HepG2 (cell line): ENCODE results near the gene VARS1. TPM values are rescaled to one million over a fixed set of nuclear protein-coding genes. Genes with fewer than 3 reads are reported as not detected.
A peak's percentile ranks its signal among the peaks of the same experiment; 100 is the strongest.

Experiments
- ATAD3A ChIP-seq: sonication (generic); formaldehyde crosslinking; IDR thresholded peaks from 2 replicates; pipeline ENCODE4 v1.4.0; 2020; ENCODE audit warnings: missing genetic modification reagents
- ATRX ChIP-seq: sonication (generic); formaldehyde crosslinking; IDR thresholded peaks from 2 replicates; pipeline ENCODE4 v1.4.0; 2020; ENCODE audit warnings: missing genetic modification reagents, borderline replicate concordance
- CCAR2 ChIP-seq: fragments of 200-400 bp; formaldehyde crosslinking; optimal IDR thresholded peaks from 2 replicates; pipeline ENCODE3; 2018; ENCODE audit warnings: low read depth, mild to moderate bottlenecking, low read length, moderate library complexity
- CHD2 ChIP-seq: IDR thresholded peaks from 2 replicates; pipeline ENCODE4 v1.6.1; 2011; ENCODE audit warnings: low read depth, low read length, improper control_type of control experiment
- FIP1L1 ChIP-seq: fragments of 200-400 bp; formaldehyde crosslinking; IDR thresholded peaks from 2 replicates; pipeline ENCODE4 v1.6.1; 2018; ENCODE audit warnings: low read depth, mild to moderate bottlenecking, low read length, moderate library complexity, borderline replicate concordance; ENCODE audit not compliant: insufficient read depth
- GFI1 ChIP-seq: sonication (generic); formaldehyde crosslinking; IDR thresholded peaks from 2 replicates; pipeline ENCODE4 v1.5.0; 2020; ENCODE audit warnings: missing genetic modification reagents, mild to moderate bottlenecking, borderline replicate concordance
- HNRNPLL ChIP-seq: fragments of 200-400 bp; formaldehyde crosslinking; IDR thresholded peaks from 2 replicates; pipeline ENCODE4 v1.6.1; 2017; ENCODE audit warnings: mild to moderate bottlenecking, low read depth, low read length; ENCODE audit not compliant: poor library complexity, severe bottlenecking
- POLR2AphosphoS5 ChIP-seq: IDR thresholded peaks from 2 replicates; pipeline ENCODE4 v1.6.1; 2012; ENCODE audit warnings: low read depth, low read length
- SIN3A ChIP-seq: IDR thresholded peaks from 2 replicates; pipeline ENCODE4 v1.6.1; 2011; ENCODE audit warnings: low read depth, mild to moderate bottlenecking, control low read depth, low read length, borderline replicate concordance
- SMAD1 ChIP-seq: sonication (generic); formaldehyde crosslinking; IDR thresholded peaks from 2 replicates; pipeline ENCODE4 v1.4.0; 2020; ENCODE audit warnings: missing genetic modification reagents, low read depth, mild to moderate bottlenecking, borderline replicate concordance
- SUZ12 ChIP-seq: fragments of 150-350 bp; IDR thresholded peaks from 2 replicates; pipeline ENCODE4 v1.6.1; 2014; ENCODE audit warnings: low read depth, low read length
- SYNCRIP ChIP-seq: fragments of 200-400 bp; formaldehyde crosslinking; IDR thresholded peaks from 2 replicates; pipeline ENCODE4 v1.6.1; 2018; ENCODE audit warnings: mild to moderate bottlenecking, low read depth, low read length; ENCODE audit not compliant: insufficient read depth
- TBP ChIP-seq: sonication (generic); formaldehyde crosslinking; IDR thresholded peaks from 2 replicates; pipeline ENCODE4 v1.5.0; 2020; ENCODE audit warnings: missing genetic modification reagents
- ZMYM3 ChIP-seq: sonication (generic); formaldehyde crosslinking; IDR thresholded peaks from 2 replicates; pipeline ENCODE4 v1.5.1; 2020; ENCODE audit warnings: mild to moderate bottlenecking, missing genetic modification reagents
- ZNF75D ChIP-seq: sonication (generic); formaldehyde crosslinking; IDR thresholded peaks from 2 replicates; pipeline ENCODE4 v1.8.1; 2023; ENCODE audit warnings: missing genetic modification reagents, mild to moderate bottlenecking, borderline replicate concordance
- polyA plus RNA-seq, 8 experiments: library from polyadenylated mRNA; depleted of rRNA in 3 of 8; stranded (reverse) in 7 of 8; unstranded in 1 of 8; fragments of >200 nt; fragmentation: Illumina TruSeq in 4 of 8; extraction: Trizol in 4 of 8; gene quantifications; 2 replicates each; pipeline versions ENCODE4 v1.2.1 to v1.2.3, GENCODE V29; 2011 to 2016; ENCODE audit warnings: low read depth in 4 of 8, missing spikeins in 1 of 8, mixed read lengths in 1 of 8; ENCODE audit not compliant: insufficient read depth in 1 of 8
- total RNA-seq, 5 experiments: library from RNA; depleted of rRNA; stranded (reverse); fragments of >200 nt; fragmentation: Illumina TruSeq; extraction: Trizol; gene quantifications; 2 replicates each; pipeline ENCODE4 v1.2.3, GENCODE V29; 2016; ENCODE audit warnings: low read depth in 1 of 5
- TF ChIP-seq, protein P1 (sequence below): sonication (generic); formaldehyde crosslinking; IDR thresholded peaks from 2 replicates; pipeline ENCODE4 v1.5.1; 2020; ENCODE audit warnings: mild to moderate bottlenecking, missing genetic modification reagents, borderline replicate concordance
- TF ChIP-seq, protein P2 (sequence below): sonication (generic); formaldehyde crosslinking; IDR thresholded peaks from 2 replicates; pipeline ENCODE4 v1.4.0; 2020; ENCODE audit warnings: missing genetic modification reagents
- TF ChIP-seq, protein P3 (sequence below): sonication (generic); formaldehyde crosslinking; IDR thresholded peaks from 2 replicates; pipeline ENCODE4 v1.4.0; 2020; ENCODE audit warnings: mild to moderate bottlenecking, low read depth, missing genetic modification reagents

Gene VARS1
- total and polyA plus RNA-seq, 2 of the 13 experiments (the other 11 are each of a cell fraction or from before 2014, with no cell fraction given) = 14.7 to 56.1 TPM

DNA sequence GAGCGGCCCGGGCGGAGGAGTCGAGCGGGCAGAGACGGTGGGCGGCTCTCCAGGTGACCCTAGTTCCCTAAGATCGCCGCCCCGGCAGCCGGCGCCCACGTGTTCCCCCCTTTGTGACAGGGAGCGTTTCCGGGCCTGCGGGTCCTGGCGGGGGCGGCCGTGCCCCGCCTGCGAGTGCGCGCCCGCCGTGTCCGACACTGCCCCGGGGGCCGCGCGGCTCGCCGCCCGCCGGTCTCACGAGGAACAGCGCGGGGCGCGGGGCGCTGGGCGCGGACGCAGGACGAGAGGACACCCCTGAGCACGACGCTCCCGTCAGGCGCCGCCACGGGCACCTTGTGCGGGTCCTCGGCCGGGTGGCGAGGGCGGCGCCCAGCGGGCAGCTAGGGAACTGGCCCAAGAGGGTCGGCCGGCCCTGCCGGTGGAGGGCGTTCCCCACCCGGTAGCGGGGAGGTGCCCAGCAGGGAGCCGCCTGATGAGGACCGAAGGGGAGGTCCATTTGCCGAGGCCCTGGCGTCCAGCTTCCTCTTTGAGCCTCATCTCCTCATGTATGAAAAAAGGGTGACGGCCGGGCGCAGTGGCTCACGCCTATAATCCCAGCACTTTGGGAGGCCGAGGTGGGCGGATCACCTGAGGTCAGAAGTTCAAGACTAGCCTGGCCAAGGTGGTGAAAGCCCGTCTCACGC, at the start of gene VARS1 (continued):
- TF ChIP-seq ZNF75D (CRISPR knock-in tag) (no peak), POLR2AphosphoS5 (no peak), SMAD1 (peak; percentile 60; the same call in 1 of the 2 replicates), ZMYM3 (peak; percentile 94), GFI1 (CRISPR knock-in tag) (0 out of 2 replicates have a peak, but pooled peaks have one; percentile 46), CHD2 (0 out of 2 replicates have a peak, but pooled peaks have one; percentile 9), ATAD3A (no peak), FIP1L1 (no peak), SYNCRIP (no peak), CCAR2 (no peak), SIN3A (peak; percentile 89; the same call in 1 of the 2 replicates), ATRX (no peak), HNRNPLL (no peak), TBP (peak; percentile 34; the same call in 1 of the 2 replicates), SUZ12 (no peak)
- TF ChIP-seq, protein P1, sequence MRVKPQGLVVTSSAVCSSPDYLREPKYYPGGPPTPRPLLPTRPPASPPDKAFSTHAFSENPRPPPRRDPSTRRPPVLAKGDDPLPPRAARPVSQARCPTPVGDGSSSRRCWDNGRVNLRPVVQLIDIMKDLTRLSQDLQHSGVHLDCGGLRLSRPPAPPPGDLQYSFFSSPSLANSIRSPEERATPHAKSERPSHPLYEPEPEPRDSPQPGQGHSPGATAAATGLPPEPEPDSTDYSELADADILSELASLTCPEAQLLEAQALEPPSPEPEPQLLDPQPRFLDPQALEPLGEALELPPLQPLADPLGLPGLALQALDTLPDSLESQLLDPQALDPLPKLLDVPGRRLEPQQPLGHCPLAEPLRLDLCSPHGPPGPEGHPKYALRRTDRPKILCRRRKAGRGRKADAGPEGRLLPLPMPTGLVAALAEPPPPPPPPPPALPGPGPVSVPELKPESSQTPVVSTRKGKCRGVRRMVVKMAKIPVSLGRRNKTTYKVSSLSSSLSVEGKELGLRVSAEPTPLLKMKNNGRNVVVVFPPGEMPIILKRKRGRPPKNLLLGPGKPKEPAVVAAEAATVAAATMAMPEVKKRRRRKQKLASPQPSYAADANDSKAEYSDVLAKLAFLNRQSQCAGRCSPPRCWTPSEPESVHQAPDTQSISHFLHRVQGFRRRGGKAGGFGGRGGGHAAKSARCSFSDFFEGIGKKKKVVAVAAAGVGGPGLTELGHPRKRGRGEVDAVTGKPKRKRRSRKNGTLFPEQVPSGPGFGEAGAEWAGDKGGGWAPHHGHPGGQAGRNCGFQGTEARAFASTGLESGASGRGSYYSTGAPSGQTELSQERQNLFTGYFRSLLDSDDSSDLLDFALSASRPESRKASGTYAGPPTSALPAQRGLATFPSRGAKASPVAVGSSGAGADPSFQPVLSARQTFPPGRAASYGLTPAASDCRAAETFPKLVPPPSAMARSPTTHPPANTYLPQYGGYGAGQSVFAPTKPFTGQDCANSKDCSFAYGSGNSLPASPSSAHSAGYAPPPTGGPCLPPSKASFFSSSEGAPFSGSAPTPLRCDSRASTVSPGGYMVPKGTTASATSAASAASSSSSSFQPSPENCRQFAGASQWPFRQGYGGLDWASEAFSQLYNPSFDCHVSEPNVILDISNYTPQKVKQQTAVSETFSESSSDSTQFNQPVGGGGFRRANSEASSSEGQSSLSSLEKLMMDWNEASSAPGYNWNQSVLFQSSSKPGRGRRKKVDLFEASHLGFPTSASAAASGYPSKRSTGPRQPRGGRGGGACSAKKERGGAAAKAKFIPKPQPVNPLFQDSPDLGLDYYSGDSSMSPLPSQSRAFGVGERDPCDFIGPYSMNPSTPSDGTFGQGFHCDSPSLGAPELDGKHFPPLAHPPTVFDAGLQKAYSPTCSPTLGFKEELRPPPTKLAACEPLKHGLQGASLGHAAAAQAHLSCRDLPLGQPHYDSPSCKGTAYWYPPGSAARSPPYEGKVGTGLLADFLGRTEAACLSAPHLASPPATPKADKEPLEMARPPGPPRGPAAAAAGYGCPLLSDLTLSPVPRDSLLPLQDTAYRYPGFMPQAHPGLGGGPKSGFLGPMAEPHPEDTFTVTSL = no peak
- TF ChIP-seq, protein P2, sequence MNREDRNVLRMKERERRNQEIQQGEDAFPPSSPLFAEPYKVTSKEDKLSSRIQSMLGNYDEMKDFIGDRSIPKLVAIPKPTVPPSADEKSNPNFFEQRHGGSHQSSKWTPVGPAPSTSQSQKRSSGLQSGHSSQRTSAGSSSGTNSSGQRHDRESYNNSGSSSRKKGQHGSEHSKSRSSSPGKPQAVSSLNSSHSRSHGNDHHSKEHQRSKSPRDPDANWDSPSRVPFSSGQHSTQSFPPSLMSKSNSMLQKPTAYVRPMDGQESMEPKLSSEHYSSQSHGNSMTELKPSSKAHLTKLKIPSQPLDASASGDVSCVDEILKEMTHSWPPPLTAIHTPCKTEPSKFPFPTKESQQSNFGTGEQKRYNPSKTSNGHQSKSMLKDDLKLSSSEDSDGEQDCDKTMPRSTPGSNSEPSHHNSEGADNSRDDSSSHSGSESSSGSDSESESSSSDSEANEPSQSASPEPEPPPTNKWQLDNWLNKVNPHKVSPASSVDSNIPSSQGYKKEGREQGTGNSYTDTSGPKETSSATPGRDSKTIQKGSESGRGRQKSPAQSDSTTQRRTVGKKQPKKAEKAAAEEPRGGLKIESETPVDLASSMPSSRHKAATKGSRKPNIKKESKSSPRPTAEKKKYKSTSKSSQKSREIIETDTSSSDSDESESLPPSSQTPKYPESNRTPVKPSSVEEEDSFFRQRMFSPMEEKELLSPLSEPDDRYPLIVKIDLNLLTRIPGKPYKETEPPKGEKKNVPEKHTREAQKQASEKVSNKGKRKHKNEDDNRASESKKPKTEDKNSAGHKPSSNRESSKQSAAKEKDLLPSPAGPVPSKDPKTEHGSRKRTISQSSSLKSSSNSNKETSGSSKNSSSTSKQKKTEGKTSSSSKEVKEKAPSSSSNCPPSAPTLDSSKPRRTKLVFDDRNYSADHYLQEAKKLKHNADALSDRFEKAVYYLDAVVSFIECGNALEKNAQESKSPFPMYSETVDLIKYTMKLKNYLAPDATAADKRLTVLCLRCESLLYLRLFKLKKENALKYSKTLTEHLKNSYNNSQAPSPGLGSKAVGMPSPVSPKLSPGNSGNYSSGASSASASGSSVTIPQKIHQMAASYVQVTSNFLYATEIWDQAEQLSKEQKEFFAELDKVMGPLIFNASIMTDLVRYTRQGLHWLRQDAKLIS (CRISPR knock-in tag) = no peak
- TF ChIP-seq, protein P3, sequence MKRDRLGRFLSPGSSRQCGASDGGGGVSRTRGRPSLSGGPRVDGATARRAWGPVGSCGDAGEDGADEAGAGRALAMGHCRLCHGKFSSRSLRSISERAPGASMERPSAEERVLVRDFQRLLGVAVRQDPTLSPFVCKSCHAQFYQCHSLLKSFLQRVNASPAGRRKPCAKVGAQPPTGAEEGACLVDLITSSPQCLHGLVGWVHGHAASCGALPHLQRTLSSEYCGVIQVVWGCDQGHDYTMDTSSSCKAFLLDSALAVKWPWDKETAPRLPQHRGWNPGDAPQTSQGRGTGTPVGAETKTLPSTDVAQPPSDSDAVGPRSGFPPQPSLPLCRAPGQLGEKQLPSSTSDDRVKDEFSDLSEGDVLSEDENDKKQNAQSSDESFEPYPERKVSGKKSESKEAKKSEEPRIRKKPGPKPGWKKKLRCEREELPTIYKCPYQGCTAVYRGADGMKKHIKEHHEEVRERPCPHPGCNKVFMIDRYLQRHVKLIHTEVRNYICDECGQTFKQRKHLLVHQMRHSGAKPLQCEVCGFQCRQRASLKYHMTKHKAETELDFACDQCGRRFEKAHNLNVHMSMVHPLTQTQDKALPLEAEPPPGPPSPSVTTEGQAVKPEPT = 0 out of 2 replicates have a peak, but pooled peaks have one; percentile 55
